ENCODE data around the gene CCN2. TPM values are rescaled to one million over a fixed set of nuclear protein-coding genes. Genes with fewer than 3 reads are reported as not detected.

CCN2 gene
- total RNA-seq, 1 experiment from 2014 or later: 44.1 TPM

- peaks cover 4 to 10% (median 5%) of the 10 kb centered on the region in 3 experiments; a peak in 6 of 7 replicates for H3K36me3 Mint-ChIP-seq (ENCODE audit: insufficient read depth in 1 of 3, low read depth in 3 of 3)
- Histone ChIP-seq H2BK5ac (ENCODE audit: insufficient read length, low read length) (no peak overlapping the region), H3K18ac (ENCODE audit: insufficient read length, low read depth, low read length) (no peak overlapping the region), H2AFZ (ENCODE audit: low read length) (no peak overlapping the region), H4K91ac (ENCODE audit: insufficient read length, low read depth, low read length) (no peak overlapping the region), H2BK20ac (ENCODE audit: low read depth, low read length, poor library complexity, severe bottlenecking) (no peak overlapping the region), H3K23ac (ENCODE audit: insufficient read length, low read depth, low read length) (no peak overlapping the region), H3T11ph (ENCODE audit: low read length) (no peak overlapping the region), H2BK12ac (ENCODE audit: insufficient read length, low read depth, low read length) (no peak overlapping the region), H3K4ac (ENCODE audit: low read depth, low read length) (no peak overlapping the region), H2BK120ac (ENCODE audit: low read depth, low read length, poor library complexity, severe bottlenecking) (no peak overlapping the region), H3K27ac (ENCODE audit: insufficient read length, low read depth, low read length) (no peak overlapping the region), H2AK5ac (ENCODE audit: insufficient read length, low read length) (no peak overlapping the region), H3K4me2 (ENCODE audit: insufficient read depth, insufficient read length, low read length) (no peak overlapping the region), H3K14ac (ENCODE audit: insufficient read depth, low read length) (no peak overlapping the region), H4K8ac (replicated peaks; ENCODE audit: insufficient read length, low read depth, low read length) (no peak overlapping the region), H3K79me2 (ENCODE audit: insufficient read depth, low read length) (no peaks in the 10 kb centered on the region), H3K27me3 (ENCODE audit: insufficient read depth, low read length) (no peaks in the 10 kb centered on the region; the same call in 1 of the 2 replicates), H2BK15ac (ENCODE audit: low read depth, low read length) (no peak overlapping the region), H3K9ac (ENCODE audit: extremely low read depth, insufficient read length, low read length) (no peak overlapping the region), H3K9me3 (ENCODE audit: control insufficient read depth, low read depth, low read length) (peaks cover 3% of the 10 kb centered on the region), H4K5ac (ENCODE audit: insufficient read length, low read depth, low read length) (no peak overlapping the region), H4K20me1 (ENCODE audit: control insufficient read depth, insufficient read depth, insufficient read length) (no peaks in the 10 kb centered on the region), H3K79me1 (ENCODE audit: insufficient read depth, low read depth, low read length, poor library complexity, severe bottlenecking) (no peaks in the 10 kb centered on the region), H3K23me2 (ENCODE audit: insufficient read length, low read depth, low read length, poor library complexity, severe bottlenecking) (no peaks in the 10 kb centered on the region), H3K56ac (ENCODE audit: insufficient read length, low read depth, low read length) (no peak overlapping the region), H3K4me1 (ENCODE audit: insufficient read depth, low read length) (no peaks in the 10 kb centered on the region)
- peaks cover 4% of the 10 kb centered on the region in 2 experiments; a peak in 4 of 5 replicates for H3K9me3 Mint-ChIP-seq
- no CpG with 5 or more reads among the region's 9 CpGs for WGBS (ENCODE audit: extremely low coverage, insufficient read length, low lambda C conversion rate)
- no peak overlapping the region for H3K27ac Mint-ChIP-seq
- H3K4me1 Mint-ChIP-seq: peaks cover 5 to 9% of the 10 kb centered on the region in 2 experiments; a peak in 3 of 4 replicates
- DNase-seq: no peak
- no peaks in the 10 kb centered on the region; the same call in 1 of the 2 replicates for H3K27me3 Mint-ChIP-seq (ENCODE audit: low read depth)
- TF ChIP-seq, protein P1, sequence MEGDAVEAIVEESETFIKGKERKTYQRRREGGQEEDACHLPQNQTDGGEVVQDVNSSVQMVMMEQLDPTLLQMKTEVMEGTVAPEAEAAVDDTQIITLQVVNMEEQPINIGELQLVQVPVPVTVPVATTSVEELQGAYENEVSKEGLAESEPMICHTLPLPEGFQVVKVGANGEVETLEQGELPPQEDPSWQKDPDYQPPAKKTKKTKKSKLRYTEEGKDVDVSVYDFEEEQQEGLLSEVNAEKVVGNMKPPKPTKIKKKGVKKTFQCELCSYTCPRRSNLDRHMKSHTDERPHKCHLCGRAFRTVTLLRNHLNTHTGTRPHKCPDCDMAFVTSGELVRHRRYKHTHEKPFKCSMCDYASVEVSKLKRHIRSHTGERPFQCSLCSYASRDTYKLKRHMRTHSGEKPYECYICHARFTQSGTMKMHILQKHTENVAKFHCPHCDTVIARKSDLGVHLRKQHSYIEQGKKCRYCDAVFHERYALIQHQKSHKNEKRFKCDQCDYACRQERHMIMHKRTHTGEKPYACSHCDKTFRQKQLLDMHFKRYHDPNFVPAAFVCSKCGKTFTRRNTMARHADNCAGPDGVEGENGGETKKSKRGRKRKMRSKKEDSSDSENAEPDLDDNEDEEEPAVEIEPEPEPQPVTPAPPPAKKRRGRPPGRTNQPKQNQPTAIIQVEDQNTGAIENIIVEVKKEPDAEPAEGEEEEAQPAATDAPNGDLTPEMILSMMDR (conservative IDR thresholded peaks at IDR 0.05): no peak
- no peak overlapping the region for H3K4me3 Mint-ChIP-seq
Measured at GRCh38 chr6:131998255-131998982, 47.2 kb upstream of the CCN2 start.

Measured in H9 (cell line).